Activated T-cell treated with anti-CD3 and anti-CD28 coated beads for 4 hours (primary cell): ENCODE data around the gene KCNQ2.

Source experiments
- DNase-seq: peaks from one replicate; pipeline ENCODE4 v3.0.0-alpha.2; 2020

Gene KCNQ2

GRCh38 chr20:63365601-63366389, 106.7 kb downstream of the KCNQ2 start:
- DNase-seq = no peak

- DNase-seq = no peak
Observed at GRCh38 chr20:63364801-63365585, 107.5 kb downstream of the KCNQ2 start.

- no peak for DNase-seq
Observed at GRCh38 chr20:63363981-63364561, 108.4 kb downstream of the KCNQ2 start.

GRCh38 chr20:63363013-63363957, 109.2 kb downstream of the KCNQ2 start:
- no peak for DNase-seq

DNA sequence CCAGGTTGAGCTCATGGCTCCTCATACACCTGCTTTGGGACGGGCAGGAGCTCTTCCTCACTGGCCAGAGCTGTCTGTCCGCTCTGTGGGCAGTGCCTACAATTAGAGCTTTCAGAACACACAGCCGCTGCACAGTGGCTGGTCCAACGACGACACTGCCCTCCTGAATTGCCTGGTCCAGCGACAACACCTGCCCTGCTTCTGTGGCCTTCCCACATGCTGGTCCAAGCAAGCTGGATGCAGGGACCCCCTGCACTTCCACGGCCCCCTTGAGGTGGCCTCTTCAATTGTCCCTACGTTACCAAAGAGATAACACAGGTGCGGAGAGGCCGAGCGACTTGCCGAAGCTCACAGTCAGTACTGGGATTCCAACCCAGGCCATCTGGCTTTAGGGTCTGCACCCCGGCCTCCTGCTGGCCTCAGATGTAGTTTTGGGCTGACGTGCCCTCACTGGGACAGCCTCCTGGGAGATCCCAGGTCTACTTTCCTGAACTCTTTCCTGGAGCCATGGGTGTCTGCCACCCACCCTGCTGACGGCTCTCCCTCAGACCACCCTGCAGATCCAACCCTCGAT, 109.9 kb downstream of the KCNQ2 start:
- DNase-seq = no peak

- no peak for DNase-seq
Observed at GRCh38 chr20:63361519-63362435, 110.7 kb downstream of the KCNQ2 start.

GRCh38 chr20:63360850-63361518, 111.5 kb downstream of the KCNQ2 start, which contains the start of gene CHRNA4:
Gene CHRNA4 (minus strand): TSS chr20:63361349. CDS start chr20:63361165, 184 bp downstream.
- no peak for DNase-seq

- DNase-seq = no peak
Observed at GRCh38 chr20:63359937-63360849, 112.3 kb downstream of the KCNQ2 start.

DNA sequence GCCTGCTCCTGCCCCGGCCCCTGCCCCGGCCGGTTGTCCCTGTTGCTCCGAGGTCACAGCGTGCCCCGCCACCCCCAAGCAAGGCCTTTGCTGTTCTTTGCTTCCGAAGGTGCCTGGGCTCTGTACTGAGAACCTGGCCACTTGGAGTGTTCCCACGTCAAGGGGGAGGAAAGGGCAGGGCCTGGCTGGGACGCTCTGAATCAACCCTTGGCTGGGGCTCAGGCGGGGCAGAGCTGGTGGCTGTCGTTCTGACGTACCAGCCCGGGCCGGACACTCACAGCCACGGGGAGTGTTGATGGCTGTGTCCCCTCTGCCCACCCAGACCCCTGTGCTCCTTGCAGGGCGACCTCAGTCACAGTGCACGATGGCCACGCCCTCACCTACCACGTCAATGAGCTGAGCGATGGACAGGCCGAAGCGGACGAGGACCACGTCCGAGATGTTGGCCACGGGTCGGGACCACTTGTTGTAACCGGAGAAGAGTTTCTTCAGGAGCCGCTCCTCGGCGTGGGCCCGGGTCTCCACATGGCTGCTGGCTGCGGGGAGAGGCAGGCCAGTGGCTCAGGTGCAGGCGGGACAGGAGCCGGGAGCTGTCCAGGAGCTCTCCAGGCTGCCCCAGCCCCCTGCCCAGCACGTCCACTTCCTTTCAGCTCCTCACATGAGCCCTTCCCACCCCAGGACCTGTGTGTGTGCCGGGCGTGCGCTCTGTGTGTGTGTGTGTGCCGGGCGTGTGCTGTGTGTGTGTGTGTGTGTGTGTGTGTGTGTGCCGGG, 113.1 kb downstream of the KCNQ2 start:
- DNase-seq = no peak

- DNase-seq = no peak
Observed at GRCh38 chr20:63357921-63358905, 114.2 kb downstream of the KCNQ2 start.

DNA sequence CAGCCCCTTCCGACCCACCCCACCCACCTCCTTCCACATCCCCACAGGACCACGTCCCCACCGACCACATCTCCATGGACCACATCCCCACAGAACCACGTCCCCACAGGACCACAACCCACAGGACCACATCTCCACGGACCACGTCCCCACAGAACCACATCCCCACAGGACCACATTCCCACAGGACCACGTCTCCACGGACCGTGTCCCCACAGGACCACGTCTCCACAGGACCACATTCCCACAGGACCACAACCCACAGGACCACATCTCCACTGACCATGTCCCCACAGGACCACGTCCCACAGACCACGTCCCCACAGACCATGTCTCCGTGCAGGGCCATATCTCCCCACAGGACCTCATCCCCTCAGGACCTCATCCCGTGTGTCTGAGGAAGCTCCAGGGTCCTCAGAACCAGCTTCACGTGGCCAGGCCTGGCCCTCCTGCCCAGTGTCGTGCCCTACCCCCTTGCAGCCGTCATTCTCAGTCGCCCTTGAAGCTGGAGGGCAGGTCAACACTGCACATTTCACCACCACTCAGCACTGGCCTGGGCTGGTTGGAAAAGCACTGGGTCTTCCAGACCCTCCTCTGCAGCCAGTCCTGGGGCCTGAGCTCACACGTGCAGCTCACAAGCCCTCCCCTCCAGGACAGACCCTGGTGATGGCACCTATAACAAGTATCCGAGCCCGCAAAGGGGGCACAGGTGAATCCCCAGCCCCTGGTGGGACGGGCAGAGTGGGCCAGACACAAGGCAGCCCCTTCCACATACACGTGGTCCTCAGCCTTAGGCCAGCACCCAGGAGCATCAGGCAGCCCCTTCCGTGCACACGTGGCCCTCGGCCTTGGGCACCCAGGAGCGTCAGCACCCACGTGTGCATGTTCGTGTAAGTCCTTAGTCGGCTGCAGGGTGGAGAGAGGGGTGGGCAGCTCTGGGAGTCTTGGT, 115.2 kb downstream of the KCNQ2 start:
- DNase-seq = no peak

GRCh38 chr20:63356511-63356910, 115.9 kb downstream of the KCNQ2 start:
- no peak for DNase-seq

- no peak for DNase-seq
Observed at GRCh38 chr20:63355781-63356295, 116.6 kb downstream of the KCNQ2 start.

GRCh38 chr20:63354636-63355350, 117.7 kb downstream of the KCNQ2 start:
- DNase-seq = no peak

DNA sequence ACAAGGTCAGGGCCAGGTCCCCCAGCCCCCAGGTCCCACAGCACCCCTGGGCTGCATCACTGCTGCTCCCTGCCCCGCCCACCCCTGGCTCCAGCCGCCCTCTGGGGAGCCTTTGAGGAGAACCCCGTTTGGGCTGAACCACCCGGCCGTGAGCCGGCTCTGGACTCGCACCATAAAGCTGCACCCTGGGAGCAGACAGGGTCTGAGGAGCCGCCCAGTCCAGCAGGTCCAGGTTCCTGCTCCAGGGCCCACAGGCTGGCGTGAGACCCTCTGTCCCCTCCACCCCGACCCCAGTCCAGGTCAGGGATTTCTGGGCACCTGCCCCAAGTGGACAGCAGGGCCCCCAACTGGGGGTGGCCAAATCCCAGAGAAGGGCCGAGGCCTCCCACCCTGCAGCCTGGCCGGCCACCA, 119.6 kb downstream of the KCNQ2 start:
- no peak for DNase-seq
